OCI-LY7 (cell line): ENCODE results near the gene TMEM238. TPM values are rescaled to one million over a fixed set of nuclear protein-coding genes. Genes with fewer than 3 reads are reported as not detected.
A peak's percentile ranks its signal among the peaks of the same experiment; 100 is the strongest.

Source experiments
- BruUV-seq: library from RNA; stranded (reverse); fragments of 400-500 nt; replicated peaks from 2 replicates; lab custom pipeline; 2021; lab: Mats Ljungman, UMichigan
- CTCF ChIA-PET: fragments of 300-600 bp; sonication (Branson Sonifier 250); formaldehyde crosslinking; loops from one replicate; lab custom pipeline; 2022; ENCODE audit warnings: antibody characterized with exemption; ENCODE audit not compliant: unreplicated experiment; lab: Charles Lee
- POLR2A ChIA-PET: fragments of 300-600 bp; sonication (Branson Sonifier 250); formaldehyde crosslinking; loops from one replicate; lab custom pipeline; 2022; ENCODE audit warnings: antibody characterized with exemption; lab: Charles Lee
- DNase-seq: peaks from one replicate; pipeline ENCODE4 v3.0.0-alpha.2; 2015; ENCODE audit warnings: low spot score
- H2AFZ ChIP-seq: fragments of 200-600 bp; sonication (generic), shearing (Covaris generic); 2 replicates; pipeline ENCODE4 v1.6.1; 2014; ENCODE audit warnings: mild to moderate bottlenecking, antibody characterized with exemption, low read length, moderate library complexity
- H3K27ac ChIP-seq: fragments of 200-600 bp; sonication (generic); 2 replicates; pipeline ENCODE4 v1.5.1; 2014; ENCODE audit warnings: mixed run types, low read depth, mild to moderate bottlenecking, moderate library complexity, low read length, inconsistent platforms; ENCODE audit not compliant: poor library complexity, severe bottlenecking
- H3K36me3 ChIP-seq: fragments of 200-600 bp; sonication (generic); 2 replicates; pipeline ENCODE4 v1.6.1; 2014; ENCODE audit warnings: mild to moderate bottlenecking, antibody characterized with exemption, low read length, moderate library complexity, mixed read lengths; ENCODE audit not compliant: insufficient read depth
- H3K4me1 ChIP-seq: fragments of 200-600 bp; sonication (generic); 2 replicates; pipeline ENCODE4 v1.5.1; 2014; ENCODE audit warnings: mild to moderate bottlenecking, low read length; ENCODE audit not compliant: insufficient read depth, poor library complexity, severe bottlenecking
- H3K4me2 ChIP-seq: fragments of 200-600 bp; sonication (generic); 2 replicates; pipeline ENCODE4 v1.6.1; 2014; ENCODE audit warnings: mild to moderate bottlenecking, low read length
- H3K4me3 ChIP-seq: fragments of 200-600 bp; sonication (generic); 2 replicates; pipeline ENCODE4 v1.5.1; 2014; ENCODE audit warnings: mild to moderate bottlenecking, low read depth, low read length; ENCODE audit not compliant: poor library complexity, severe bottlenecking
- H3K79me2 ChIP-seq: fragments of 200-600 bp; sonication (generic); 2 replicates; pipeline ENCODE4 v1.6.1; 2016; ENCODE audit warnings: low read depth, mild to moderate bottlenecking, low read length, moderate library complexity, mixed read lengths; ENCODE audit not compliant: insufficient read depth
- H3K9me2 ChIP-seq: fragments of 200-600 bp; sonication (generic); 2 replicates; pipeline ENCODE4 v1.6.1; 2016; ENCODE audit warnings: mild to moderate bottlenecking, low read length, mixed read lengths; ENCODE audit not compliant: insufficient read depth
- H3K9me3 ChIP-seq: fragments of 200-600 bp; sonication (generic); 2 replicates; pipeline ENCODE4 v1.6.1; 2014; ENCODE audit warnings: mild to moderate bottlenecking, mixed run types, low read length, mixed read lengths
- H4K20me1 ChIP-seq: fragments of 200-600 bp; sonication (generic); 2 replicates; pipeline ENCODE4 v1.6.1; 2014; ENCODE audit warnings: mild to moderate bottlenecking, antibody characterized with exemption, low read length, moderate library complexity, mixed read lengths; ENCODE audit not compliant: insufficient read depth
- EZH2phosphoT487 ChIP-seq: fragments of 200-600 bp; sonication (generic); IDR thresholded peaks from 2 replicates; pipeline ENCODE4 v1.6.1; 2018; ENCODE audit warnings: low read depth, borderline replicate concordance, mild to moderate bottlenecking, mixed run types, antibody characterized with exemption, low read length, moderate library complexity, mixed read lengths
- intact Hi-C: fragments of 100-400 bp; cut with micrococcal nuclease; formaldehyde crosslinking; loops from one replicate; pipeline ENCODE4 v1.10.0; 2022; ENCODE audit not compliant: unreplicated experiment
- total RNA-seq, 2 experiments: library from RNA; depleted of rRNA in 1 of 2; stranded (reverse); fragments of >200 nt in 1 of 2; shearing (Covaris generic) in 1 of 2; gene quantifications; 2 replicates each; pipeline ENCODE4 v1.2.3, GENCODE V29; 2014 to 2022
- TF ChIP-seq, protein P1 (sequence below): fragments of 200-600 bp; sonication (generic); conservative IDR thresholded peaks from 2 replicates; pipeline ENCODE4 v1.5.1; 2014; ENCODE audit warnings: mild to moderate bottlenecking, antibody characterized with exemption, low read length, moderate library complexity, mixed read lengths

TMEM238 gene
- total RNA-seq, 2 experiments from 2014 or later: 2.7 to 6.5 TPM

DNA sequence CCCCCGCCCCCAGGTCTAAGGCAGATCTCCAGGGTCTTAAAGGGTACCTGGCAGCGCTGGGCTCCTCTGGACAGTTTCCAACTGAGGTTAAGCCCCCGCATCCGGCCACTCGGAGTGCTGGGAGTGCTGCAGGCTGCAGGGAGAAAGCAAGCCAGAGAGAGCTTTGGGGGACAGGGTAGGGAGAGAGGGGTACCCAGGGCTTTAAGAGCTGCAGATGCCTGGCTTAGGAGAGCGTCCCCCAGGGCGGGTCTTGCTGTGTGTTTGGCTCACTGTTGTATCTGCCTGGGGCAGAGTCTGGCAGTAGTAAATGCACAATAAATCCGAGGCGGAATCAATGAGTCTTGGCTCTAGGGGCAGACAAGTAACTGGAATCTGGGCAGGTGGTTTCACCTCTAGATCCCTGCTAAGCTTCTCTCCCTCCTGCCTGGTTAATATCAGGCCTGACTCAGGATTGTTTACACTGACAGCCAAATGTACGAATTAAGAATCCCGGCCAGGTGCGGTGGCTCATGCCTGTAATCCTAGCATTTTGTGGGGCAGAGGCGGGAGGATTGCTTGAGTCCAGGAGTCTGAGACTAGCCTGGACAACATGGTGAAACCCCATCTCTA lies 28.8 kb downstream of the TMEM238 start:
- no peaks in the 10 kb centered on the region for H3K36me3 ChIP-seq
- no peaks in the 10 kb centered on the region for H4K20me1 ChIP-seq
- no peak overlapping the region for H2AFZ ChIP-seq
- no TSS peak for BruUV-seq
- no peaks in the 10 kb centered on the region for H3K79me2 ChIP-seq
- no peak for TF ChIP-seq EZH2phosphoT487
- TF ChIP-seq, protein P1, sequence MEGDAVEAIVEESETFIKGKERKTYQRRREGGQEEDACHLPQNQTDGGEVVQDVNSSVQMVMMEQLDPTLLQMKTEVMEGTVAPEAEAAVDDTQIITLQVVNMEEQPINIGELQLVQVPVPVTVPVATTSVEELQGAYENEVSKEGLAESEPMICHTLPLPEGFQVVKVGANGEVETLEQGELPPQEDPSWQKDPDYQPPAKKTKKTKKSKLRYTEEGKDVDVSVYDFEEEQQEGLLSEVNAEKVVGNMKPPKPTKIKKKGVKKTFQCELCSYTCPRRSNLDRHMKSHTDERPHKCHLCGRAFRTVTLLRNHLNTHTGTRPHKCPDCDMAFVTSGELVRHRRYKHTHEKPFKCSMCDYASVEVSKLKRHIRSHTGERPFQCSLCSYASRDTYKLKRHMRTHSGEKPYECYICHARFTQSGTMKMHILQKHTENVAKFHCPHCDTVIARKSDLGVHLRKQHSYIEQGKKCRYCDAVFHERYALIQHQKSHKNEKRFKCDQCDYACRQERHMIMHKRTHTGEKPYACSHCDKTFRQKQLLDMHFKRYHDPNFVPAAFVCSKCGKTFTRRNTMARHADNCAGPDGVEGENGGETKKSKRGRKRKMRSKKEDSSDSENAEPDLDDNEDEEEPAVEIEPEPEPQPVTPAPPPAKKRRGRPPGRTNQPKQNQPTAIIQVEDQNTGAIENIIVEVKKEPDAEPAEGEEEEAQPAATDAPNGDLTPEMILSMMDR: no peak
- no peak for DNase-seq
- no peaks in the 10 kb centered on the region for H3K9me2 ChIP-seq
- no peak overlapping the region for H3K27ac ChIP-seq
- ChIA-PET CTCF (interaction anchor here (1.1 kb wide), 1 partner anchor 33 kb away, joined by 3 read pairs; no protein-coding TSS in a partner anchor), POLR2A (interaction anchor here (0.6 kb wide), 1 partner anchor 54 kb away, joined by 5 read pairs; no protein-coding TSS in a partner anchor)
- intact Hi-C loops: no loop called here
- H3K4me1 ChIP-seq: peaks cover 12% of the 10 kb centered on the region
- no peak overlapping the region for H3K4me2 ChIP-seq
- H3K4me3 ChIP-seq: no peak overlapping the region
- H3K9me3 ChIP-seq: no peaks in the 10 kb centered on the region

DNA sequence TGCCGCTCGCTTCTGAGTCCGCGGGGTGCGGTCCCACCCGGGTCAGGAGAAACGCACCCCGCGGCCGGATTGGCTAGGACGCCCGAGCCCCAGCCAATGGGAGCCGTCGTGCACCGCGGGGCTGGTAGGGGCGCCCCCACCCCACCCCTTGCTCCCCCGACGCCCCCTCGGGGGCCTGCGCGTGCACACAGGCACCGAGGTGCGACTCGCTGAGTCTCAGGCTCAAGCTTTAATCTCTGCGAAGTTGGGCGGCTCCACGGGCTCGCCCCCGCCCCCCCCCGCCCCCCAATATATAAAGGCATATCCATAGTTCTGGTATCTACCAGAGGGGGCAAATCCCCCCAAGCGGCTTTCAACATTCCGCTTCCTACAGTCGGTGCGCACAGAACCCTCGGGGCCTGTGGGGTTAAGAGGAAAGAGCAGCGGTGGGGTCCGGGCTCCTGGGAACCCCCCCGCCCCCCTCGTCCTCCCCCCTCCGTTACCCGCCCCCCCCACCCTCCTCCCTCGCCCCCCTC lies 29.3 kb downstream of the TMEM238 start, which contains the start of gene COX6B2:
COX6B2 (minus strand) TSS at position 22 of the 515 bp plus-strand sequence. CDS start 198 bp downstream, outside the sequence.
- peak within 1 kb of the TSS; percentile 34; the same call in 1 of the 2 replicates for H2AFZ ChIP-seq

More for the DNA sequence above, 29.3 kb downstream of the TMEM238 start, which contains the start of gene COX6B2:
- intact Hi-C loops: no loop called here
- Histone ChIP-seq H3K4me1 (peaks cover 12% of the 10 kb centered on the region), H3K4me2 (peak within 1 kb of the TSS; percentile 71), H3K79me2 (no peaks in the 10 kb centered on the region), H3K4me3 (peak within 1 kb of the TSS; percentile 65), H3K9me2 (no peaks in the 10 kb centered on the region), H3K36me3 (no peaks in the 10 kb centered on the region), H3K9me3 (no peaks in the 10 kb centered on the region), H3K27ac (no peak within 1 kb of the TSS), H4K20me1 (no peaks in the 10 kb centered on the region)
- no peak for TF ChIP-seq EZH2phosphoT487
- TF ChIP-seq, protein P1: no peak
- CTCF ChIA-PET: no interaction called here
- no TSS peak for BruUV-seq
- POLR2A ChIA-PET: no interaction called here
- DNase-seq: no peak
